HG02943 (cell line): Measurements from ENCODE around the gene RNF186.

Experiments used
- ATAC-seq: cut with Tn5 transposase; IDR thresholded peaks from one replicate; pipeline ENCODE4 v1.9.1; 2021; ENCODE audit warnings: mild to moderate bottlenecking, low read depth, moderate library complexity; ENCODE audit not compliant: unreplicated experiment

Gene RNF186

GRCh38 chr1:19769211-19769932 is 45.7 kb downstream of the RNF186 start:
- ATAC-seq, result no peak

- ATAC-seq, result no peak
These were observed 46.5 kb downstream of the RNF186 start for GRCh38 chr1:19768353-19769210.

DNA sequence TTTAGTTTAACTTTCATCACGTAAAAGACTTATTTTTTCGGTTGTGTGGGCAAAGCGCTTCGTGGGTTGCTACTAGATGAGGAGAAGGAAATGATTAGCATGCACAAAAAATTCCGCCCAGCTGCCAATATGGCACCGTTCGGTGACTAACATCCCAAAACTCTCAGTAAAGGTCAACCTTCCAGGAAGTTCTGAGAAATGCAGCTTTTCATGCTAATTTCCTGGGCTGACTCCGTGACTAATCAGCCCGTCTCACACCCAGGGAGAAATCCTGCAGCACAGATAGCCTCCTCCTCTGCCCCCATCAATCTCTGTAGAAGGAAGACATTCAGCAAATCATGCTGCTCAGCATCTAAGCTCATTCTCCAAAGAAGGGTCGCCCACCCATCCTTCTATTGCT is 49.5 kb downstream of the RNF186 start:
- no peak for ATAC-seq

DNA sequence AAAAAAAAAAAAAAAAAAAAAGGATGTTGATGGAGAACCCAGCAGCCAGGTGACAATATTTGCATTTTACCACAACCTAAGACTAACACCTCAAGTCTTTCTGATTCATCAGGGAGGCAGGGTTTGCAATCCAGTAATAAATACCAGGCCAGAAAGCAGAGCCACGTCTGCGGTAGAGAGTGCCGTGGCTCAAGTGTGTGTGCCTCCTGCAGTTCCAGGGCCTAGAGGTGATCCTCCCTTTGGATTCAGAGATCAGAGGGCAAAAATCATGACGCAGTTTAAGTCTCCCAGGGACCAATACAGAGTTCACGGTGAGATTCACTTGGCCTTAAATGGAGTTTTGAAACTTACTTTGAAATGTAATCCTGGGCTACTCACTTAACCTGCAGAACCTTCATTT is 50.2 kb downstream of the RNF186 start:
- no peak for ATAC-seq
